Cardiac fibroblast (primary cell): ENCODE measurements around the gene TKT.
A peak's percentile ranks its signal among the peaks of the same experiment; 100 is the strongest.

Experiments
- DNase-seq, 2 donors: peaks; one replicate each; pipeline versions ENCODE4 v3.0.0 to v3.0.0-alpha.2; 2010; ENCODE audit warnings: low read depth in 2 of 2
- H3K4me3 ChIP-seq, 2 donors: replicated peaks in 1 of 2; 1 replicate in 1 of 2; 2 replicates in 1 of 2; pipeline ENCODE4 v1.5.1; 2011; ENCODE audit warnings: low read depth in 2 of 2, low read length in 2 of 2, mild to moderate bottlenecking in 2 of 2, moderate library complexity in 1 of 2
- CTCF ChIP-seq: IDR thresholded peaks from one replicate; pipeline ENCODE4 v1.5.1; 2011; ENCODE audit warnings: low read depth, mild to moderate bottlenecking, low read length, inconsistent platforms

The TKT gene

GRCh38 chr3:53193466-53194209, 62.2 kb downstream of the TKT start:
- no peak for TF ChIP-seq CTCF
- DNase-seq: peak in 1 of 2 donors; percentile 47
- no peak overlapping the region for H3K4me3 ChIP-seq

GRCh38 chr3:53192608-53193007, 63.2 kb downstream of the TKT start:
- no peak for TF ChIP-seq CTCF
- no peak for DNase-seq
- no peak overlapping the region for H3K4me3 ChIP-seq

DNA sequence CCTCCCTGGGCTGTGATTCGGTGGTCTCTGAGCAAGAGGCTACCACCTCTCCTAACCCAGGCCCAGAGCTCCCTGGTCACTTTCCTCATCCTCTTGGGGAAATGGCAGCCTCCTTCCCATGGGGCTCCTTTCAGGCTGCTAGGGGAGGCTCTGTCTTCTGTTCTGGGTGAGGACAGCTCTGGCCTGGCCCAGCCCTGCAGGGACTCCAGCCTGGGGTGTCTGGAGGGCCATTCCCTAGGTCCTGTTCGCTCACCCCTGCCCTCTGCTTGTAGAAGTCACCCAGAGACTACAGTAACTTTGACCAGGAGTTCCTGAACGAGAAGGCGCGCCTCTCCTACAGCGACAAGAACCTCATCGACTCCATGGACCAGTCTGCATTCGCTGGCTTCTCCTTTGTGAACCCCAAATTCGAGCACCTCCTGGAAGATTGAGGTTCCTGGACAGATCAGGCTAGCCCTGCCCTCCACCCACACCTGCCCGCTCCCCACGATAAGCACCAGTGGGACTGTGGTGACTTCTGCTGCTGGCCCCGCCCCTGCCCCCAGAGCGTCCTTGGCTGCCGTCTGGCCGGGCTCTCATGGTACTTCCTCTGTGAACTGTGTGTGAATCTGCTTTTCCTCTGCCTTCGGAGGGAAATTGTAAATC, 63.9 kb downstream of the TKT start:
- TF ChIP-seq CTCF: no peak
- no peak overlapping the region for H3K4me3 ChIP-seq
- DNase-seq: no peak

GRCh38 chr3:53190659-53191058, 65.2 kb downstream of the TKT start:
- no peak for TF ChIP-seq CTCF

GRCh38 chr3:53189276-53189675, 66.5 kb downstream of the TKT start:
- no peak for TF ChIP-seq CTCF
- DNase-seq: no peak
- no peak overlapping the region for H3K4me3 ChIP-seq

More at GRCh38 chr3:53190659-53191058, 65.2 kb downstream of the TKT start:
- no peak for DNase-seq
- H3K4me3 ChIP-seq: no peak overlapping the region

GRCh38 chr3:53188720-53189119, 67.1 kb downstream of the TKT start:
- TF ChIP-seq CTCF: no peak
- no peak overlapping the region for H3K4me3 ChIP-seq

More at GRCh38 chr3:53188720-53189119, 67.1 kb downstream of the TKT start:
- no peak for DNase-seq
